Astrocyte (in vitro differentiated cells and primary cell): ENCODE data around the gene OSBPL1A.

ENCODE experiments used
- CTCF ChIP-seq: IDR thresholded peaks from 2 replicates; pipeline ENCODE4 v1.5.1; 2011; ENCODE audit warnings: low read depth, mild to moderate bottlenecking, inconsistent platforms, low read length, moderate library complexity; ENCODE audit not compliant: insufficient read depth
- EZH2 ChIP-seq: IDR thresholded peaks from 2 replicates; pipeline ENCODE4 v1.6.1; 2012; ENCODE audit warnings: mild to moderate bottlenecking, low read length, inconsistent platforms; ENCODE audit not compliant: insufficient read depth

GRCh38 chr18:24219561-24220317 is 177.9 kb downstream of the OSBPL1A start:
- TF ChIP-seq EZH2 (no peak), CTCF (no peak)
